GM10248 (cell line): ENCODE data around the gene HERC4.

ENCODE experiments used
- CTCF ChIA-PET: fragments of 300-600 bp; sonication (Branson Sonifier 250); formaldehyde crosslinking; extraction: SDS; loops from one replicate; lab custom pipeline; 2021; ENCODE audit warnings: antibody characterized with exemption; lab: Yijun Ruan, JAX
- POLR2A ChIA-PET: fragments of 350-650 bp; sonication (Branson Sonifier 250); formaldehyde crosslinking; extraction: SDS; loops from one replicate; lab custom pipeline; 2020; ENCODE audit warnings: antibody characterized with exemption; lab: Yijun Ruan, JAX
- DNase-seq: peaks from one replicate; pipeline ENCODE4 v3.0.0; 2012; ENCODE audit errors: extremely low spot score
- TF ChIP-seq, protein P1 (sequence below): IDR thresholded peaks from 2 replicates; pipeline ENCODE4 v1.5.1; 2012; ENCODE audit warnings: mild to moderate bottlenecking, low read depth; ENCODE audit errors: extremely low read depth, missing control alignments, control extremely low read depth

Gene HERC4

GRCh38 chr10:68112837-68113236, 37.8 kb upstream of the HERC4 start:
- POLR2A ChIA-PET = no interaction called here
- TF ChIP-seq, protein P1, sequence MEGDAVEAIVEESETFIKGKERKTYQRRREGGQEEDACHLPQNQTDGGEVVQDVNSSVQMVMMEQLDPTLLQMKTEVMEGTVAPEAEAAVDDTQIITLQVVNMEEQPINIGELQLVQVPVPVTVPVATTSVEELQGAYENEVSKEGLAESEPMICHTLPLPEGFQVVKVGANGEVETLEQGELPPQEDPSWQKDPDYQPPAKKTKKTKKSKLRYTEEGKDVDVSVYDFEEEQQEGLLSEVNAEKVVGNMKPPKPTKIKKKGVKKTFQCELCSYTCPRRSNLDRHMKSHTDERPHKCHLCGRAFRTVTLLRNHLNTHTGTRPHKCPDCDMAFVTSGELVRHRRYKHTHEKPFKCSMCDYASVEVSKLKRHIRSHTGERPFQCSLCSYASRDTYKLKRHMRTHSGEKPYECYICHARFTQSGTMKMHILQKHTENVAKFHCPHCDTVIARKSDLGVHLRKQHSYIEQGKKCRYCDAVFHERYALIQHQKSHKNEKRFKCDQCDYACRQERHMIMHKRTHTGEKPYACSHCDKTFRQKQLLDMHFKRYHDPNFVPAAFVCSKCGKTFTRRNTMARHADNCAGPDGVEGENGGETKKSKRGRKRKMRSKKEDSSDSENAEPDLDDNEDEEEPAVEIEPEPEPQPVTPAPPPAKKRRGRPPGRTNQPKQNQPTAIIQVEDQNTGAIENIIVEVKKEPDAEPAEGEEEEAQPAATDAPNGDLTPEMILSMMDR = no peak
- CTCF ChIA-PET = no interaction called here
- no peak for DNase-seq

DNA sequence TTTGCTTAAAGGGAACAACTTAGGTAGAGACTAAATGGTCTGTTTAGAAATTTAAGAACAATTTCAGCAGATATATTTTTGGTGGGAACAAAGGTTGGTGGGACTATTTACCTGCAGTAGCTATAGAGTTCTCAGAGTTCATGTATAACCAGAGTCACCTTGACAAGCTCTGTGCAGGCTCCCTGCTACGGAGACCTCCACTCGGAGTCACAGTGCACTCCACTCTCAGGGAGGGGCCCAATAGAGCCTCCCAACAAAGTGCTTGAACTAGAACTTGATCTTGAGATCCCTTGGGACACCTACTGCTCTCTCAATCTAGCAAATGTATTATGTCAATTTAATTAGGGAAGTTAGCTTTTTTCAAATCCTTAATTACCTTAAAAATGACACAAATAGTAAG, 36.5 kb upstream of the HERC4 start:
- ChIA-PET CTCF (interaction anchor here (1.0 to 1.5 kb wide), 3 partner anchors 9 to 21 kb away, joined by 3 to 6 read pairs (median 4); no protein-coding TSS in a partner anchor), POLR2A (interaction anchor here (0.6 kb wide), 1 partner anchor 226 kb away, joined by 5 read pairs; no protein-coding TSS in a partner anchor)
- DNase-seq = no peak
- TF ChIP-seq, protein P1 = no peak

DNA sequence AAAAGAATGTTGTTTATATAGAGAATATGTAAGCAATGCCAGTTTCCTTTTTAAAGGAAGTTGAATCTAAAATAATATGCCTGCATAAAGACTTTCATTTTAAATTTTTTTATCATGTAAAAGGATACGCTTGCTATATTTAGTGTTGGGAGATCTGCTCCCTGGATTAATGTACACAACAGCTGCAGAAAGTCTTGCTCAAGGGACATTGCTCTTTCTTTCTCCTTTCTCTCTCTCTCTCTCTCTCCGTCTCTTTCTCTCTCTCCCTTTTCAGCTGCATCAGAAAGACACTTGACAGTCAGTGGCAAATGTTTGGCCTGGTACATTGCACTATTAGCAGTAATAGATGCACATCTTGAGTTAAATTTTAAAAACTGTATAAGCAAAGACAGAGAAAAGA, 34.9 kb upstream of the HERC4 start:
- ChIA-PET POLR2A (no interaction called here), CTCF (no interaction called here)
- TF ChIP-seq, protein P1 = no peak
- no peak for DNase-seq

- DNase-seq = no peak
- POLR2A ChIA-PET = no interaction called here
- TF ChIP-seq, protein P1 = no peak
- CTCF ChIA-PET = interaction anchor here (0.8 to 1.5 kb wide), 3 partner anchors 8 to 16 kb away, joined by 3 to 5 read pairs (median 3); no protein-coding TSS in a partner anchor
Measured at GRCh38 chr10:68109331-68109730, 34.2 kb upstream of the HERC4 start, which contains the start of gene MYPN. TSS of gene MYPN (plus strand) at chr10:68109488. CDS start at chr10:68121439, 11,951 bp downstream.

DNA sequence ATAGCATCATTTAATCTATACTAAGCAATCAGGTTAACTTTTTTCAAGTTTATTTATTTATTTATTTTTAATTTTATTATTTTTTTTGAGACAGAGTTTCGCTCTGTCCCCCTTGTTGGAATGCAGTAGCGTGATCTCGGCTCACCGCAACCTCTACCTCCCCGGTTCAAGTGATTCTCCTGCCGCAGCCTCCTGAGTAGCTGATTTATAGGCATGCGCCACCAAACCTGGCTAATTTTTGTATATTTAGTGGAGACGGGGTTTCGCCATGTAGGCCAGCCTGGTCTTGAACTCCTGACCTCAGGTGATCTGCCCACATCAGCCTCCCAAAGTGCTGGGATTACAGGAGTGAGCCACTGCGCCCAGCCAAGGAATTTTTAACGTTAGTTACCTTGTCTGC, 33.6 kb upstream of the HERC4 start:
- TF ChIP-seq, protein P1 = no peak
- ChIA-PET POLR2A (no interaction called here), CTCF (interaction anchor here (0.8 to 1.5 kb wide), 3 partner anchors 7 to 17 kb away, joined by 3 to 5 read pairs (median 3); no protein-coding TSS in a partner anchor)
- no peak for DNase-seq

GRCh38 chr10:68108051-68108450, 33.0 kb upstream of the HERC4 start:
- TF ChIP-seq, protein P1 = no peak
- POLR2A ChIA-PET = no interaction called here
- DNase-seq = no peak
- CTCF ChIA-PET = no interaction called here
